CD4-positive, alpha-beta T cell (primary cell): ENCODE data around the gene PTGER4. TPM values are rescaled to one million over a fixed set of nuclear protein-coding genes. Genes with fewer than 3 reads are reported as not detected.
A peak's percentile ranks its signal among the peaks of the same experiment; 100 is the strongest.

Experiments used
- ATAC-seq: fragments of 200-7000 bp; cut with Tn5 transposase; one replicate; pipeline ENCODE4 v1.10.0; 2022; ENCODE audit warnings: mild to moderate bottlenecking; ENCODE audit not compliant: poor library complexity
- CTCF ChIA-PET: fragments of 350-600 bp; sonication (Branson Sonifier 250); formaldehyde crosslinking; loops from one replicate; lab custom pipeline; 2021; ENCODE audit warnings: antibody characterized with exemption, inconsistent platforms; lab: Charles Lee
- POLR2A ChIA-PET: fragments of 350-600 bp; sonication (Branson Sonifier 250); formaldehyde crosslinking; loops from one replicate; lab custom pipeline; 2021; ENCODE audit warnings: antibody characterized with exemption, inconsistent platforms; lab: Charles Lee
- DNase-seq, 14 experiments: peaks; one replicate each; pipeline ENCODE4 v3.0.0-alpha.2; 2013 to 2020; ENCODE audit warnings: mixed read lengths in 2 of 14
- H3K27ac ChIP-seq, 2 donors: one replicate each; pipeline versions ENCODE4 v1.5.1 to v1.7.0; 2013; ENCODE audit warnings: low read length in 2 of 2, low read depth in 1 of 2, mild to moderate bottlenecking in 1 of 2
- H3K27me3 ChIP-seq, 2 experiments: 1 replicate in 1 of 2; 2 replicates in 1 of 2; pipeline versions ENCODE4 v1.6.1 to v1.7.0; 2013; ENCODE audit warnings: low read length in 2 of 2, control low read depth in 1 of 2, mild to moderate bottlenecking in 1 of 2, moderate library complexity in 1 of 2; ENCODE audit not compliant: insufficient read depth in 2 of 2, control insufficient read depth in 1 of 2
- H3K36me3 ChIP-seq: one replicate; pipeline ENCODE4 v1.6.1; 2013; ENCODE audit warnings: low read length, control low read depth; ENCODE audit not compliant: insufficient read depth
- H3K4me1 ChIP-seq: one replicate; pipeline ENCODE4 v1.6.1; 2013; ENCODE audit warnings: low read length, control low read depth; ENCODE audit not compliant: insufficient read depth
- H3K4me3 ChIP-seq: one replicate; pipeline ENCODE4 v1.5.1; 2013; ENCODE audit warnings: mild to moderate bottlenecking, low read length, moderate library complexity
- H3K9me3 ChIP-seq, 2 experiments: 1 replicate in 1 of 2; 2 replicates in 1 of 2; pipeline versions ENCODE4 v1.6.1 to v1.7.0; 2013; ENCODE audit warnings: low read length in 2 of 2, mild to moderate bottlenecking in 2 of 2, control low read depth in 1 of 2, moderate library complexity in 1 of 2; ENCODE audit not compliant: control insufficient read depth in 1 of 2, insufficient read depth in 1 of 2
- H3K27ac Mint-ChIP-seq: one replicate; pipeline ENCODE4 v1.8.0; 2020; ENCODE audit warnings: mixed read lengths
- H3K27me3 Mint-ChIP-seq: one replicate; pipeline ENCODE4 v1.8.0; 2021; ENCODE audit warnings: mixed read lengths
- H3K36me3 Mint-ChIP-seq: one replicate; pipeline ENCODE4 v1.8.0; 2021; ENCODE audit warnings: low read depth, mixed read lengths
- H3K4me1 Mint-ChIP-seq: one replicate; pipeline ENCODE4 v1.8.0; 2021; ENCODE audit warnings: low read depth, mixed read lengths
- H3K4me3 Mint-ChIP-seq: one replicate; pipeline ENCODE4 v1.8.0; 2020; ENCODE audit warnings: mild to moderate bottlenecking, mixed read lengths
- H3K9me3 Mint-ChIP-seq: one replicate; pipeline ENCODE4 v1.8.0; 2020; ENCODE audit warnings: mixed read lengths
- intact Hi-C, 2 experiments: fragments of 100-400 bp; cut with DNase I in 1 of 2; cut with micrococcal nuclease in 1 of 2; formaldehyde crosslinking; loops; one replicate each; pipeline versions ENCODE4 v1.15.1 to v1.9.0; 2023 to 2025; cut with DNase I, micrococcal nuclease
- total RNA-seq, 174 experiments: library from RNA in 2 of 174; stranded (reverse) in 2 of 174; gene quantifications; one replicate each; pipeline ENCODE4 v1.2.3 and lab custom pipeline; 2021 to 2026
- TF ChIP-seq, protein P1 (sequence below): fragments of 200-600 bp; IDR thresholded peaks from one replicate; pipeline ENCODE4 v1.8.0; 2022; ENCODE audit warnings: antibody characterized with exemption, mild to moderate bottlenecking

PTGER4 gene
- total RNA-seq, 2 experiments from 2014 or later: 352 to 356 TPM

- Mint-ChIP-seq H3K4me1 (peaks cover 84% of the 10 kb centered on the region), H3K27ac (peak overlapping the region; percentile 84), H3K36me3 (peaks cover 91% of the 10 kb centered on the region), H3K27me3 (no peaks in the 10 kb centered on the region), H3K9me3 (no peaks in the 10 kb centered on the region), H3K4me3 (peak overlapping the region; percentile 99)
- POLR2A ChIA-PET: interaction anchor here (0.7 to 1.6 kb wide), 2 partner anchors 8 to 974 kb away, joined by 3 to 9 read pairs; partner anchors contain the start of gene PTGER4
- intact Hi-C loops: loop anchor here (1.0 to 5.0 kb wide), 14 partner anchors 49 to 1107 kb away; partner anchors contain the start of gene TTC33 (in 1 of the 2)
- peak overlapping the region in 1 of 2 donors; percentile 38 for H3K27ac ChIP-seq
- CTCF ChIA-PET: interaction anchor here (0.8 to 1.7 kb wide), 4 partner anchors 8 to 355 kb away, joined by 3 to 6 read pairs (median 4); partner anchors contain the start of gene PTGER4
- no peaks in the 10 kb centered on the region for H3K9me3 ChIP-seq
- peak; percentile 75 to 94 (median 84) for DNase-seq
- no peaks in the 10 kb centered on the region for H3K27me3 ChIP-seq
- TF ChIP-seq, protein P1, sequence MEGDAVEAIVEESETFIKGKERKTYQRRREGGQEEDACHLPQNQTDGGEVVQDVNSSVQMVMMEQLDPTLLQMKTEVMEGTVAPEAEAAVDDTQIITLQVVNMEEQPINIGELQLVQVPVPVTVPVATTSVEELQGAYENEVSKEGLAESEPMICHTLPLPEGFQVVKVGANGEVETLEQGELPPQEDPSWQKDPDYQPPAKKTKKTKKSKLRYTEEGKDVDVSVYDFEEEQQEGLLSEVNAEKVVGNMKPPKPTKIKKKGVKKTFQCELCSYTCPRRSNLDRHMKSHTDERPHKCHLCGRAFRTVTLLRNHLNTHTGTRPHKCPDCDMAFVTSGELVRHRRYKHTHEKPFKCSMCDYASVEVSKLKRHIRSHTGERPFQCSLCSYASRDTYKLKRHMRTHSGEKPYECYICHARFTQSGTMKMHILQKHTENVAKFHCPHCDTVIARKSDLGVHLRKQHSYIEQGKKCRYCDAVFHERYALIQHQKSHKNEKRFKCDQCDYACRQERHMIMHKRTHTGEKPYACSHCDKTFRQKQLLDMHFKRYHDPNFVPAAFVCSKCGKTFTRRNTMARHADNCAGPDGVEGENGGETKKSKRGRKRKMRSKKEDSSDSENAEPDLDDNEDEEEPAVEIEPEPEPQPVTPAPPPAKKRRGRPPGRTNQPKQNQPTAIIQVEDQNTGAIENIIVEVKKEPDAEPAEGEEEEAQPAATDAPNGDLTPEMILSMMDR: peak; percentile 87
- H3K4me1 ChIP-seq: peaks cover 32% of the 10 kb centered on the region
- H3K36me3 ChIP-seq: peaks cover 50% of the 10 kb centered on the region
- peak overlapping the region; percentile 91 for H3K4me3 ChIP-seq
- peak; percentile 75 for ATAC-seq
These were observed 8.5 kb downstream of the PTGER4 start for GRCh38 chr5:40688127-40688761.

DNA sequence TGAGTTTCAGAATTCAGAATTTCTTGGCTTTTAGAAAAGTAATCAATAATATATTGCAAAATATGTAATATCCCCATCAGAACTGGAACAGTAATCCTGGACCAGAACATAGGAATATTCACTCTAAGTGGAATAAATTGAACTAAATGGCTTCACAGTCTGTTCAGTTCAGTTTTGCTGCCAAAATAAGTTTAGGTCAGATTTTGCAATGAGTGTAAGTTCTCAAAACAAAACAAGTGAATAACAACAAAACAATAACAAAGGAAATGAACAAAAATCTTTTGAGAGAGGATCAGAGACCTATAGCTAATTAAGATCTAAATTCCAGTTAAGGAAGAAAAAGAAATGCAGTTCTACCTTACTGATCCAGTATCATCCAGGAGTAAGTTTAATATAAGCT lies 9.3 kb downstream of the PTGER4 start:
- Mint-ChIP-seq H3K27ac (peak overlapping the region; percentile 84), H3K9me3 (no peaks in the 10 kb centered on the region), H3K27me3 (no peaks in the 10 kb centered on the region), H3K4me1 (peaks cover 80% of the 10 kb centered on the region), H3K4me3 (peak overlapping the region; percentile 23), H3K36me3 (peaks cover 91% of the 10 kb centered on the region)
- H3K4me1 ChIP-seq: peaks cover 32% of the 10 kb centered on the region
- POLR2A ChIA-PET: interaction anchor here (0.6 to 1.6 kb wide), 4 partner anchors 9 to 975 kb away, joined by 3 to 9 read pairs (median 3); partner anchors contain the start of gene PTGER4
- no peaks in the 10 kb centered on the region for H3K9me3 ChIP-seq
- H3K4me3 ChIP-seq: no peak overlapping the region
- intact Hi-C loops: loop anchor here (1.0 to 5.0 kb wide), 14 partner anchors 48 to 1108 kb away; partner anchors contain the start of gene TTC33 (in 1 of the 2)
- ATAC-seq (no peak), DNase-seq (no peak)
- TF ChIP-seq, protein P1: no peak
- no peaks in the 10 kb centered on the region for H3K27me3 ChIP-seq
- peaks cover 55% of the 10 kb centered on the region for H3K36me3 ChIP-seq
- CTCF ChIA-PET: interaction anchor here (0.8 to 1.7 kb wide), 4 partner anchors 9 to 356 kb away, joined by 3 to 6 read pairs (median 4); partner anchors contain the start of gene PTGER4
- H3K27ac ChIP-seq: peak overlapping the region in 1 of 2 donors; percentile 4

- intact Hi-C loops: loop anchor here (2.0 to 5.0 kb wide), 11 partner anchors 47 to 1109 kb away; partner anchors contain the start of gene TTC33 (in 1 of the 2)
- CTCF ChIA-PET: interaction anchor here (1.5 to 1.7 kb wide), 2 partner anchors 252 to 278 kb away, joined by 3 to 6 read pairs; no protein-coding TSS in a partner anchor
- Histone ChIP-seq H3K4me1 (peaks cover 32% of the 10 kb centered on the region), H3K4me3 (no peak overlapping the region), H3K27me3 (no peaks in the 10 kb centered on the region), H3K36me3 (peaks cover 59% of the 10 kb centered on the region), H3K9me3 (no peaks in the 10 kb centered on the region), H3K27ac (peak overlapping the region in 1 of 2 donors; percentile 4)
- Mint-ChIP-seq H3K27me3 (no peaks in the 10 kb centered on the region), H3K4me3 (peak overlapping the region; percentile 71), H3K4me1 (peaks cover 77% of the 10 kb centered on the region), H3K36me3 (peaks cover 92% of the 10 kb centered on the region), H3K9me3 (no peaks in the 10 kb centered on the region), H3K27ac (peak overlapping the region; percentile 84)
- POLR2A ChIA-PET: interaction anchor here (0.6 to 1.6 kb wide), 3 partner anchors 9 to 704 kb away, joined by 3 to 9 read pairs (median 3); partner anchors contain the start of gene PTGER4
- peak; percentile 27 for ATAC-seq
- TF ChIP-seq, protein P1: no peak
- DNase-seq: peak in 5 of 14 experiments; percentile 16 to 75 (median 51)
These were observed 9.7 kb downstream of the PTGER4 start for GRCh38 chr5:40689438-40689837.
